GM21447 (cell line): ENCODE data around the gene B4GALT7.
"Not testable (repeated sequence)": the region's sequence is repeated elsewhere in the genome, so short reads cannot be mapped to it uniquely, and the experiment has no call there.

ENCODE experiments used
- ATAC-seq: cut with Tn5 transposase; IDR thresholded peaks from one replicate; pipeline ENCODE4 v1.9.1; 2021; ENCODE audit not compliant: unreplicated experiment

B4GALT7 gene, protein sequence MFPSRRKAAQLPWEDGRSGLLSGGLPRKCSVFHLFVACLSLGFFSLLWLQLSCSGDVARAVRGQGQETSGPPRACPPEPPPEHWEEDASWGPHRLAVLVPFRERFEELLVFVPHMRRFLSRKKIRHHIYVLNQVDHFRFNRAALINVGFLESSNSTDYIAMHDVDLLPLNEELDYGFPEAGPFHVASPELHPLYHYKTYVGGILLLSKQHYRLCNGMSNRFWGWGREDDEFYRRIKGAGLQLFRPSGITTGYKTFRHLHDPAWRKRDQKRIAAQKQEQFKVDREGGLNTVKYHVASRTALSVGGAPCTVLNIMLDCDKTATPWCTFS

GRCh38 chr5:177599731-177600507, at the start of gene B4GALT7:
B4GALT7 (plus strand) TSS chr5:177600132; CDS start chr5:177600211, 79 bp downstream.
- ATAC-seq: peak; percentile 80

GRCh38 chr5:177552839-177553455, 47.0 kb upstream of the B4GALT7 start:
- no peak for ATAC-seq

DNA sequence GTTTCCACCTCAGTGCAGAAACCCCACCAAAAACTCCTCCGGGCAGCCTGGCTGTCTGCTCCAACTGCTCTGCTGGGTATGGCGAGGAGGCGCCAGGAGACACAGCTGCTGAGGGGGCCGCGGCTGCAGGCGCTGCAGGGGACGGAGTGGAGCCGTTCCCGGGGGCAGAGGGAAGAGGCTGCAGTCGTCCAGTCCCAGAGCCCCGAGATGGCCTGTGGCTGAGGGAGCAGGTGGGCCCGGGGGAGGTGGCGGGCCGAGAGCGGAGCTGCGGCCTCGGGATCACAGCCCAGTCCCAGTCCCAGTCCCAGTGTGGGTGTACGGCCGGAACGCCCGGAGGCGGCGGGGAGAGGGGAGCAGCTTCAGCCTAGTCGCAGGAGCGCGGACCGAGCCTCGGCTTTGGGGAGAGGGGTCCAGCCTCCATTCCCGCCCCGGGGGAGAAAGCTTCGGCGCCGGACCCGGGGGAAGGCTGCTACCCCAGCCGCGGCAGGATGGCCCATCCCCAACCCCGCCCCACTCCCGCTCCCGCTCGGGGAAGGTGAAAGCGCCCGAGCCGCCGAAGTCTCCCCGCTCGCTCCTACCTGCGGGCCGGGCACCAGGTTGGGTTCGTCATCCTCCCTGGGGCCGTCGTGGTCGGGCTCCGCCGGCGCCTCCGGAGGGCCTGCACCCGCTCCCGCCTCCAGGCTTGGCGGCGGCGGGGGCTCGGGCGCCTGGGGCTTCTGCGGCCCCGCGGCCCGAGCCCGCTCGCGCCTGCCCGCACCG, 46.1 kb upstream of the B4GALT7 start:
- peak; percentile 36 for ATAC-seq

- ATAC-seq: peak; percentile 92
Observed at GRCh38 chr5:177554474-177555111, 45.3 kb upstream of the B4GALT7 start, which contains the start of gene FAM193B. FAM193B (minus strand) TSS chr5:177554563; CDS start chr5:177554458, 105 bp downstream.

DNA sequence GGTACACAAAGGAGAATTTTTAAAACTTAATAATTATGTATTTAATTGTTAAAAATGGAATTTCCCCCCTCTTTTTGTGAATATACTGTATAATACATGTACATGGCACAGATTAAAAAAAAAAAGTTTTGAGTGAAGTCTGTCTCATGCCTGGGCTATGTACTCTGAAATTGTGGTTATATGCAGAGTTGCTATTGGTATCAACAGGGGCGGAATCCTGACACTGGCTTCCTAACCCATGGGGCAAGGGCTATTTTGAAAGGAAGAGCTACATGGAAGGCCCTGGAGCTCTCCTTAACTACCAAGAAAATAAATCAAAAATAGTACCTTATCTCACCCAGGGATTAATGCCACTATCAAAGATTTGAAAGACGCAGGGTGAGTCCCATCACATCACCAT, 44.7 kb upstream of the B4GALT7 start:
- ATAC-seq: no peak

- no peak for ATAC-seq
Observed at GRCh38 chr5:177555665-177556064, 44.3 kb upstream of the B4GALT7 start.

GRCh38 chr5:177557041-177557647, 42.8 kb upstream of the B4GALT7 start:
- ATAC-seq: no peak

DNA sequence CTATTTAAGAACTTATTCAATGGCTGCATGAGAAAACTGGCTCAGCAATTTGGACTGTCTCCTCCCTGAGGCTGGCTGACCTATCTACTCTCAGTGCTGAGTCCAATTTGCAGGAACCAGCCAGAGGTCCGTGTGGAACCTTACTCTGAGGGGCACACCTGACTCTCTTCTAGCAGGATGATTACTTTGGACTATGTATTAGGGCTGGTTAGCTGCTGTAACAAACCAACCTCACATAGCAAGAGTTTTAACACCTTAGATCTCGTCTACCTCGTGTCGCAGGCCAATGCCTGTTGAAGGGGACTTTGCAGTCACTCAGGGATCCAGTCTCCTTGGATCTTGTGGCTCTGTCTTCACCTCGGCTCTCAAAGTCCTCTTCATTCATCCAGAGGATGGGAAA, 42.1 kb upstream of the B4GALT7 start:
- ATAC-seq: no peak

- ATAC-seq: not testable (repeated sequence)
Observed at GRCh38 chr5:177559446-177559941, 40.4 kb upstream of the B4GALT7 start.

GRCh38 chr5:177565046-177565445, 34.9 kb upstream of the B4GALT7 start:
- no peak for ATAC-seq

GRCh38 chr5:177568326-177568725, 31.6 kb upstream of the B4GALT7 start:
- no peak for ATAC-seq

- no peak for ATAC-seq
Observed at GRCh38 chr5:177569894-177570293, 30.0 kb upstream of the B4GALT7 start.

- no peak for ATAC-seq
Observed at GRCh38 chr5:177575488-177575887, 24.4 kb upstream of the B4GALT7 start.

- no peak for ATAC-seq
Observed at GRCh38 chr5:177576169-177576568, 23.8 kb upstream of the B4GALT7 start.

GRCh38 chr5:177578316-177578715, 21.6 kb upstream of the B4GALT7 start:
- no peak for ATAC-seq

- ATAC-seq: no peak
Observed at GRCh38 chr5:177588413-177588909, 11.5 kb upstream of the B4GALT7 start.

- no peak for ATAC-seq
Observed at GRCh38 chr5:177590406-177590805, 9.5 kb upstream of the B4GALT7 start.

DNA sequence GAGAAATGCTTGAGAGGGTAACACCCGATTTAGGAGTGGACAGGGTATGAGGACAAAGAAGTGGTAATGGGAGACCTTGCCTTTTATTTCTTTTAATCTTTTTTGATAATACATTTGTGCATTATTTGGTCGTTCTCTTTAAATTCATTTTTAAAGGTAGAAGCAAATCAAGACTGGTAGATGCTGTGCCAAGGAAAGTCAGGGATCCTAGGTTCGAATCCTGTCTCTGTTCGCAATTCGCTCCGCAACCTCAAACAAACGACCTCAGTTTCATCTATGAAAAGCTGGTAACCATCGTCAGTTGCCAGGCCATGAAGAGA, 8.3 kb upstream of the B4GALT7 start:
- no peak for ATAC-seq

DNA sequence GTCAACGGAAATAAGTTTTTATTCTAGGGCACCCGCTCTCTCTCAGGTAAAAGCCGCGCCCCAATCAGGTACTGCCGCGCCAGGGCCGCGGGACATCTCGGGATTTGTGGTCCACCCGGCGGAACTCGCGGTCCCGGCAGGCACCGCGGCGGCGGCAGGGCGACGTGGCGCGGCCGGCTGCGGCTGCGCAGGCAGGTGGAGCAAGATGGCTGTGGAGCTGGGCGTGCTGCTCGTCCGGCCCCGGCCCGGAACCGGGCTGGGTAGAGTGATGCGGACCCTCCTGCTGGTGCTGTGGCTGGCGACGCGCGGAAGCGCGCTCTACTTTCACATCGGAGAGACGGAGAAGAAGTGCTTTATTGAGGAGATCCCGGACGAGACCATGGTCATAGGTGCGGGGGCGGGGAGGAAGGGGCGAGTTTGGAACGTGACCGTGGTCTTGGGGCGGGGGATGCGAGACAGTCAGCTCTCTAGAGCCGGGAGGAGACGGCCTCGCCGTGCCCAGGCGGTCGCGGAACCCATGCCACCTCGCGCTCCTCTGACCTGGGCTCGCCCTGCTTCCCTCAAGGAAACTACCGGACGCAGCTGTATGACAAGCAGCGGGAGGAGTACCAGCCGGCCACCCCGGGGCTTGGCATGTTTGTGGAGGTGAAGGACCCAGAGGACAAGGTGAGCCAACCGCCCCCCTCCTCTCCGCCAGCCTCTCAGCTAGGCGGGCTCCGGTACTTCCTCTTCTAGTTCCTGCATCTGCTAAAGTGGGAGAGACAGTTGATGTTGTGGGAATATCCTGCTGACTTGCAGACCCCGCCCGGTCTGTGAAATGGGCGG, 7.7 kb upstream of the B4GALT7 start, which contains the start of gene TMED9:
TMED9 (plus strand) TSS at position 194 of the 825 bp plus-strand sequence; CDS start at position 206, 12 bp downstream.
- ATAC-seq: peak; percentile 92
